IPS-20b (cell line): ENCODE results near the gene OSER1.

Experiments
- H3K27ac ChIP-seq: one replicate; pipeline ENCODE4 v1.5.1; 2013; ENCODE audit warnings: low read length
- H3K27me3 ChIP-seq: 2 replicates; pipeline ENCODE4 v1.6.1; 2013; ENCODE audit warnings: mild to moderate bottlenecking, low read length, inconsistent platforms; ENCODE audit not compliant: insufficient read depth
- H3K36me3 ChIP-seq: 2 replicates; pipeline ENCODE4 v1.6.1; 2013; ENCODE audit warnings: low read depth, mild to moderate bottlenecking, inconsistent platforms, low read length, moderate library complexity; ENCODE audit not compliant: insufficient read depth
- H3K4me1 ChIP-seq: 2 replicates; pipeline ENCODE4 v1.6.1; 2013; ENCODE audit warnings: mild to moderate bottlenecking, control low read depth, inconsistent platforms, low read length, moderate library complexity; ENCODE audit not compliant: insufficient read depth
- H3K4me3 ChIP-seq: 2 replicates; pipeline ENCODE4 v1.5.1; 2013; ENCODE audit warnings: mild to moderate bottlenecking, low read length, inconsistent platforms
- H3K9ac ChIP-seq: 2 replicates; pipeline ENCODE4 v1.6.1; 2013; ENCODE audit warnings: low read depth, mild to moderate bottlenecking, inconsistent platforms, low read length, moderate library complexity
- H3K9me3 ChIP-seq: 2 replicates; pipeline ENCODE4 v1.6.1; 2013; ENCODE audit warnings: mild to moderate bottlenecking, low read depth, low read length, inconsistent platforms; ENCODE audit not compliant: insufficient read depth

OSER1 gene

GRCh38 chr20:44170816-44171410 lies 39.7 kb downstream of the OSER1 start:
- Histone ChIP-seq H3K9me3 (no peaks in the 10 kb centered on the region), H3K27ac (no peak overlapping the region), H3K27me3 (no peaks in the 10 kb centered on the region), H3K4me1 (no peaks in the 10 kb centered on the region), H3K9ac (no peak overlapping the region), H3K36me3 (no peaks in the 10 kb centered on the region), H3K4me3 (no peak overlapping the region)

- H3K27ac ChIP-seq, result no peak overlapping the region
These were observed 42.8 kb downstream of the OSER1 start for GRCh38 chr20:44167736-44168135.

GRCh38 chr20:44166477-44166876 lies 44.1 kb downstream of the OSER1 start:
- Histone ChIP-seq H3K4me1 (no peaks in the 10 kb centered on the region), H3K27ac (no peak overlapping the region), H3K4me3 (no peak overlapping the region), H3K9ac (no peak overlapping the region), H3K9me3 (no peaks in the 10 kb centered on the region), H3K27me3 (no peaks in the 10 kb centered on the region), H3K36me3 (no peaks in the 10 kb centered on the region)

More at GRCh38 chr20:44167736-44168135, 42.8 kb downstream of the OSER1 start:
- Histone ChIP-seq H3K4me3 (no peak overlapping the region), H3K9ac (no peak overlapping the region), H3K9me3 (no peaks in the 10 kb centered on the region), H3K27me3 (no peaks in the 10 kb centered on the region), H3K4me1 (no peaks in the 10 kb centered on the region), H3K36me3 (no peaks in the 10 kb centered on the region)

GRCh38 chr20:44166008-44166407 lies 44.6 kb downstream of the OSER1 start:
- H3K4me3 ChIP-seq, result no peak overlapping the region
- no peaks in the 10 kb centered on the region for H3K27me3 ChIP-seq
- no peaks in the 10 kb centered on the region for H3K36me3 ChIP-seq
- no peaks in the 10 kb centered on the region for H3K4me1 ChIP-seq
- no peaks in the 10 kb centered on the region for H3K9me3 ChIP-seq
- no peak overlapping the region for H3K9ac ChIP-seq
- H3K27ac ChIP-seq, result no peak overlapping the region

GRCh38 chr20:44160133-44160532 lies 50.4 kb downstream of the OSER1 start:
- Histone ChIP-seq H3K36me3 (no peaks in the 10 kb centered on the region), H3K4me1 (no peaks in the 10 kb centered on the region), H3K9me3 (no peaks in the 10 kb centered on the region), H3K27me3 (no peaks in the 10 kb centered on the region), H3K9ac (no peak overlapping the region), H3K27ac (no peak overlapping the region), H3K4me3 (no peak overlapping the region)

- Histone ChIP-seq H3K4me3 (no peak overlapping the region), H3K27ac (no peak overlapping the region), H3K36me3 (no peaks in the 10 kb centered on the region), H3K4me1 (no peaks in the 10 kb centered on the region), H3K9me3 (no peaks in the 10 kb centered on the region), H3K27me3 (no peaks in the 10 kb centered on the region), H3K9ac (no peak overlapping the region)
These were observed 50.9 kb downstream of the OSER1 start for GRCh38 chr20:44159711-44160110.

- Histone ChIP-seq H3K27ac (no peak overlapping the region), H3K36me3 (no peaks in the 10 kb centered on the region), H3K4me3 (no peak overlapping the region), H3K9me3 (no peaks in the 10 kb centered on the region), H3K9ac (no peak overlapping the region), H3K4me1 (no peaks in the 10 kb centered on the region), H3K27me3 (no peaks in the 10 kb centered on the region)
These were observed 51.4 kb downstream of the OSER1 start for GRCh38 chr20:44159125-44159524.

- Histone ChIP-seq H3K4me1 (no peaks in the 10 kb centered on the region), H3K27ac (no peak overlapping the region), H3K9me3 (no peaks in the 10 kb centered on the region), H3K27me3 (no peaks in the 10 kb centered on the region), H3K4me3 (no peak overlapping the region), H3K9ac (no peak overlapping the region), H3K36me3 (no peaks in the 10 kb centered on the region)
These were observed 53.5 kb downstream of the OSER1 start for GRCh38 chr20:44157061-44157460.

- Histone ChIP-seq H3K9me3 (no peaks in the 10 kb centered on the region), H3K9ac (no peak overlapping the region), H3K4me1 (no peaks in the 10 kb centered on the region; the same call in 1 of the 2 replicates), H3K27ac (no peak overlapping the region), H3K4me3 (no peak overlapping the region), H3K36me3 (no peaks in the 10 kb centered on the region), H3K27me3 (no peaks in the 10 kb centered on the region)
These were observed 56.0 kb downstream of the OSER1 start for GRCh38 chr20:44154521-44155001.

GRCh38 chr20:44153636-44154043 lies 56.9 kb downstream of the OSER1 start:
- no peaks in the 10 kb centered on the region; the same call in 1 of the 2 replicates for H3K4me1 ChIP-seq
- no peaks in the 10 kb centered on the region for H3K9me3 ChIP-seq
- no peak overlapping the region for H3K4me3 ChIP-seq
- H3K9ac ChIP-seq, result no peak overlapping the region
- H3K36me3 ChIP-seq, result no peaks in the 10 kb centered on the region
- no peaks in the 10 kb centered on the region for H3K27me3 ChIP-seq
- no peak overlapping the region for H3K27ac ChIP-seq

- H3K4me3 ChIP-seq, result no peak overlapping the region
- H3K27ac ChIP-seq, result no peak overlapping the region
- no peaks in the 10 kb centered on the region for H3K27me3 ChIP-seq
- H3K36me3 ChIP-seq, result no peaks in the 10 kb centered on the region
- H3K9me3 ChIP-seq, result no peaks in the 10 kb centered on the region
- no peaks in the 10 kb centered on the region; the same call in 1 of the 2 replicates for H3K4me1 ChIP-seq
- no peak overlapping the region for H3K9ac ChIP-seq
These were observed 58.8 kb downstream of the OSER1 start for GRCh38 chr20:44151621-44152416.

GRCh38 chr20:44146272-44146671 lies 64.3 kb downstream of the OSER1 start:
- no peaks in the 10 kb centered on the region for H3K36me3 ChIP-seq
- no peaks in the 10 kb centered on the region for H3K27me3 ChIP-seq
- H3K4me3 ChIP-seq, result no peak overlapping the region
- no peaks in the 10 kb centered on the region for H3K9me3 ChIP-seq
- no peak overlapping the region for H3K27ac ChIP-seq
- no peaks in the 10 kb centered on the region for H3K4me1 ChIP-seq
- H3K9ac ChIP-seq, result no peak overlapping the region
